Fibroblast of lung (primary cell): ENCODE results near the gene TM9SF1.

Experiments used
- CTCF ChIP-seq, 2 donors: IDR thresholded peaks in 1 of 2; conservative IDR thresholded peaks in 1 of 2; 1 replicate in 1 of 2; 2 replicates in 1 of 2; pipeline ENCODE4 v1.5.1; 2011 to 2012; ENCODE audit warnings: low read length in 2 of 2, control low read depth in 1 of 2, inconsistent platforms in 1 of 2, low read depth in 1 of 2, mild to moderate bottlenecking in 1 of 2
- EZH2 ChIP-seq: IDR thresholded peaks from 2 replicates; pipeline ENCODE4 v1.5.1; 2012; ENCODE audit warnings: low read length, control low read depth, mild to moderate bottlenecking; ENCODE audit errors: missing control alignments

GRCh38 chr14:24226473-24226872 lies 31.2 kb upstream of the TM9SF1 start:
- no peak for TF ChIP-seq CTCF (conservative IDR thresholded peaks at IDR 0.05 in 1 of 2, IDR thresholded peaks at IDR 0.05 in 1 of 2; ENCODE audit: low read depth in 1 of 2, low read length in 2 of 2)
- no peak for TF ChIP-seq EZH2
